Mucosa of gallbladder (tissue), 1 donor: Measurements from ENCODE around the gene ZP4. TPM values are rescaled to one million over a fixed set of nuclear protein-coding genes. Genes with fewer than 3 reads are reported as not detected.

Source experiments
- DNase-seq: peaks from one replicate; pipeline ENCODE4 v3.0.0-alpha.2; 2020; ENCODE audit warnings: low spot score
- total RNA-seq: library from RNA; stranded (reverse); gene quantifications from one replicate; pipeline ENCODE4 v1.2.1, GENCODE V29; 2021
- donor health status: DM: no; HTN: no; CAD: no.

ZP4 gene
- total RNA-seq: not detected

DNA sequence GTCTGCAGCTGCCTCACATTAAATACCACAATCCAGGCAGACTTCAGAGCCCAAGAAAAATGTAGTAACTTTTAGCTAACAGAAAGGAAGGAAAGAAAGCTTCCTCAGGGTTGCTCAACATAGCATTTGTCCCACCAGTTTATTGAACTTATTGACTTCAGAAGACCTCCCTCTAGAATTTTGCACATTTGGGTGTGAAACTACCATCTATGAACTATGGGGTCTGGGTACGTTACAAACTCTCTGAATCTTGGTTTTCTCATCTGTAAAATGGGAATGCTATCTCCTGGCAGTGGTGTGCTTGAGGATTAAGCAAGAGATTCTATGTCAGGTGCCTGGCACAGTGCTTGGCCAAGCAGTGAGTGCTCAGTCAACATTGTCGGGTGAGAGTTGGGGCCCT, at the start of gene ZP4:
ZP4 (minus strand) TSS at position 101 of the 400 bp plus-strand sequence. CDS start 287 bp downstream, outside the sequence.
- DNase-seq: no peak

DNA sequence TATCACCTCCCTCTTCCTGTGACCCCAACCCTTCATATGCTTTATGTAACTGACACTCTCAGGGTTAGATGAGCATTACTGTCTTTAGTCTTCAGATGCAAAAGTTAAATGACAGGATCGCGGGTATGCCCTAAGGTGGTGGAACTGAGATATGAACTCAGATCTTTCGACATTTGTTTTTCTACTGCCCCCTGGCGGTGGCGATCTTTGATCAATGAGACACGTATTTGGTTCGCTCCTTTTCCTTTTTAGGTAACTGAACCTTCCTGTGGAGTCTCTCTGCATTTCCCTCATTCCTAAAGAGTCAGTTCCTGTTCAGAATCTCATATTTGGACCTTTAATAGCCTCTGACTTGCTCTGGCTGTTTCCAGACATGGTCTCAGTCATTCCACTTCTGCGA, 47.8 kb upstream of the ZP4 start:
- no peak for DNase-seq

- no peak for DNase-seq
These were observed 47.3 kb upstream of the ZP4 start for GRCh38 chr1:237938068-237938467.

- DNase-seq: no peak
These were observed 42.1 kb upstream of the ZP4 start for GRCh38 chr1:237932816-237933215.

GRCh38 chr1:237931581-237931980, 40.9 kb upstream of the ZP4 start:
- DNase-seq: no peak

- no peak for DNase-seq
These were observed 36.5 kb upstream of the ZP4 start for GRCh38 chr1:237927198-237927597.

DNA sequence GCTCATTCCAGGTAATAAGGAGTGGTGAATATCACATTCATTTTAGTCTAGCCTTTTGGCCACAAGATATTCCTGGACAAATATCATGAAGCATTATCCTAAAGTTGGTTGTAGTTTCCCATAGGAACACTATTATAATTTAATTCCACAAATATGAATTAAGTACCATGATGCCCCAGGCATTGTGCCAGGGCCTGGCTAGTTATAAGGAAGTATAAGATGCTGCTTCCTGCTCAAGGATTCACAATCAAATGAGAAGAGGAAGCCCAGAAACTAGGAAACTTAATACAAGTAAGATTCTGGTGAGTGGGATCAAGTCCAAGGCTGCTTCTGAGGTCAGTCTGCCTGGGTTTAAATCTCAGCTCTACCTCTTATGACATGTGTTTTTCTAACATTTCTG, 30.6 kb upstream of the ZP4 start:
- no peak for DNase-seq

GRCh38 chr1:237913345-237913744, 22.6 kb upstream of the ZP4 start:
- no peak for DNase-seq

- no peak for DNase-seq
These were observed 21.2 kb upstream of the ZP4 start for GRCh38 chr1:237911911-237912310.

GRCh38 chr1:237910834-237911233, 20.1 kb upstream of the ZP4 start:
- DNase-seq: no peak

DNA sequence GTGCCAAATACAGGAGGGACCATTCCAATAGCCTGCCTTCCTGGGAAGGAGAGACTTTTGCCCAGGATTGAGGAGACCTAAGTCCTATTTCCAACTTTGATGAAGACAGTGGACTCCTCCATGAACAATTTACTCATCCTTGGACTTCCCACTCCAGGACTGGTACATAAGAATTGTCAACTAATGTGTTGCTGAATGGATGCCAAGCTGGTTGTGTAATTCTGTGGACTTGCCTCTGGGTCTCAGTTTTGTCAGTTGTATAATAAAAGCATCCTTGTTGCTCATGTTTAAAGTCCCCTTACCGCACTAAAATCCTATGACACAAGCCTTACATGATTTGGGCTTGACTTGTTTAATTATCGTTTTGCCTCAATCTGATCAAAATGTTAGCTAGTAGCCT, 13.2 kb upstream of the ZP4 start:
- DNase-seq: no peak

GRCh38 chr1:237902960-237903743, 12.4 kb upstream of the ZP4 start:
- DNase-seq: no peak

GRCh38 chr1:237901299-237901934, 10.7 kb upstream of the ZP4 start:
- DNase-seq: no peak

DNA sequence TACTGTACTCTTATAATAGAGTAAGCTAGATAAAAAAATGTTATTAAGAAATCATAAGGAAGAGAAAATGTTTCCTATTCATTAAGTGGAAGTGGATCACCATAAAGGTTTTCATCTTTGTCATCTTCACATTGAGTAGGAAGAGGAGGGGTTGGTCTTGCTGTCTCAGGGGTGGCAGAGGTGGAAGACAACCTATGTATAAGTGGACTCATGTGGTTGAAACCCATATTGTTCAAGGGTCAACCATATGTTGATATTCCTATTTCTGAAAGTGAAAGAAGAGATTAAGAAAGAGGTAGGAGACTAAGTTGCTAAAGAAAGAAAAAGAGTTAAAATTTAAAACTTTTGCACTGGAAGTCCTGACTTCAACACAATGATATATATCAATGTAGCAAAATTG, 4.9 kb upstream of the ZP4 start:
- no peak for DNase-seq

- DNase-seq: no peak
These were observed 3.4 kb upstream of the ZP4 start for GRCh38 chr1:237894131-237894530.

DNA sequence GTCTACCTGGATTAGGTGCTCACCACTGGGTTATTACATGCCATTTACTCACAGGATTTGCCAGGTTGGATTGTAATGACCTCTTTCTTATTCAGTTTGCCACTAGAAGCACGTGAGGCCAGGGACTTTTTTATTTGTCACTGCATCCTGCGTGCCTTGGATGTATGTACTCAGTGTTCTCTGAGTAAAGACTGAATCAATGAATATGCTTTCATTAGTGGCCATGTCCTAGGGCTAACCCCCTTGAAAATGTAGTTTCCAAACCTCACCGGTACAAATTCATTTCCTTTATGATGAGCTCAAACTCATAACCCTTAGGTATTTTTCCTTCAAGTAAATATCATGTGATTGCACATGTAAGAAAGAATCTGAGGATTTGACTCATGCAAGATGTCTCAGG, 1.3 kb upstream of the ZP4 start:
- no peak for DNase-seq

DNA sequence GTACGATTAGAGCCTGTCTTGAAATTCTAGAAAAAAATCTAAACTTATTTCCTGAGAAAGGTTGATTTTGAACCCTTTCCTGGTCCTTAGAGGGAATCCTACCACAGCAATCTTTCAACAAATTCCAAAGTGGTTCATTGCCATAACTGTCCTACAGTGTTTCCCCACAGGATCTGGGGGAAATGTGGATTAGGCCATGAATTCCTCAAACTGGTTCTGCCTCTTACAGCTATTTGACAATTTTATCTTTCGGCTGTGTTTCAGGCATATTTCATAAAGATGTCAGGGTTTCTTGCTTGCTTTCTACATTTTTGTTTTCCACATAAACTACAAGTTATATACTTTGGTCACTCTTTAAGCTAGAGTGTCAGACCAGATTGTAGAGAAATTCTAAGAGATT, 544 bp upstream of the ZP4 start:
- no peak for DNase-seq

DNA sequence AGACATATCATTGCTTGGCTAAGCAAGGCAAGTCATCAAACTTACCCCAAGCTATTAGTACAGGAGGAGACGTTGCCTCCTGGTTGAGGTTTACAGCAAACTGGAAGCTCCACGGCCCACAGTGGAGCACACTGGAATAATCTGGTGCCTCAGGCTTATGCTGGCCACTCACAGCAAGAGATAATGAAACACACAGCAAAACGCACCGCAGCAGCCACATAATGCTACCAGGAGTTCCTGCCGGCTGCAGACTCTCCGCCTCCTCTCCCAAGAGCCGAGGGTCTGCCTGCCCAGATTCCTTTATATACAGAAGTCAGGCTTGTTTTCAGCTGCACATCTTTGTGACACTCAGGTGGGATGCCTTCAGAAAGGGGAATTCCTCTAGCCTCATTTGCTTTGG, 306 bp downstream of the ZP4 start:
- DNase-seq: no peak

- DNase-seq: no peak
These were observed 2.6 kb downstream of the ZP4 start for GRCh38 chr1:237888143-237888542.

GRCh38 chr1:237887542-237887941, 3.2 kb downstream of the ZP4 start:
- DNase-seq: no peak

DNA sequence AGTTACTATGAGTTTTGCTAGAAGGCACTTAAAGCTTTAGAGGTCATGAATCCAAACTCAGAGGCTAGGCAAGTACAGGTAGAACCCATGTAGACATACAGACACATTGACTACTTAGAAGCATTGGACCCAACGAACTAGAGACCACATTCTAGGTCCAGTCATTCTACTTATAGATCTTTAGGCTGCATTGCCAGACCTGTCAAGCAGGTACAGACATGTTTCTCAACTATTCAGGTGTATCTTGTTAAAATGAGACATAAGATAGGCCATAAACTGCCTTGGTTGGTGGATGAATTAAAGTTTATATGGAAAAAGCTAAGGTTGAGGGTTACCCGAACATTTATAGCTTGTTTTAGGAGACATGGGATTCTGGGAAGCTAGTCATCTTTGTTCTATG, 6.5 kb downstream of the ZP4 start:
- DNase-seq: no peak

GRCh38 chr1:237879195-237879594, 11.5 kb downstream of the ZP4 start:
- no peak for DNase-seq

DNA sequence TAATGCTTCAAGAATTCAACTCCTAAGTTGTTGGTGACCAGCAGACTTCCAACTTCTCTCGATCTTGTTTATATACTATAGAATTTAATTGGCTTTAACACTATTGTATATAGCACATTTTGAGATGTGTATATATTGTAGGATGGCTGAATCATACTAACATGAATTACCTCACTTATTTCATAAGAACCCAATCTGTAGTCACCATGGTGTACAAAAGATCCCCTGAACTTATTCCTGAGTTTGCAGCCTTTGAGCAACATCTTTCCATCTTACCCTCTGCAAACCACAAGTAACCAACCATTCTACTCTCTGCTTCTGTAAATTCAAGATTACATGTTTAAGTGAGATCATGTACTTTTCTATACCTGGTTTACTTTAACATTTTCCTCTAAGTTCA, 12.3 kb downstream of the ZP4 start:
- DNase-seq: no peak

DNA sequence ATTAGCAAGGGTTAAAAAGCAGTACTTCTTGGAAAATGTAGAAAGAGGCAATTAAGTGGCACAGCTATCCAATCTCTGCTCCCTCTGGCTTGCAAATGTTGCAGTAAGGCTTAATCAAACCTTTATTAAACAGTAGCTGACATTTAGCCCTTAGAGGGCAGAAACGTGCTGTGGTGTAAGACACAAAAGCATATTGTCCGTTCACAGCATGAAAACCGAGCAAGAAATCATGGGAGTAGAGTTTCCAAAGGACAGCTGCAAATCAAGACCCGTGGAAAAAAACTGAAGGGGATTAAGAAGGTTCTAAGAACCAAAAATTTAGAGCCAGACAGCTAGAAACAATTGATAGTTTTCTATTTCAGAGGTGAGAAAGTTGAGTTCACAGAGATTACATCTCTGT, 13.1 kb downstream of the ZP4 start:
- DNase-seq: no peak
